DMS 273 treated with DMSO at 0.1 percent for 48 hours (cell line): ENCODE measurements around the gene RTN4IP1.

Source experiments
- DNase-seq: peaks from one replicate; lab custom pipeline; 2025; lab: John Stamatoyannopoulos, UW

The RTN4IP1 gene

DNA sequence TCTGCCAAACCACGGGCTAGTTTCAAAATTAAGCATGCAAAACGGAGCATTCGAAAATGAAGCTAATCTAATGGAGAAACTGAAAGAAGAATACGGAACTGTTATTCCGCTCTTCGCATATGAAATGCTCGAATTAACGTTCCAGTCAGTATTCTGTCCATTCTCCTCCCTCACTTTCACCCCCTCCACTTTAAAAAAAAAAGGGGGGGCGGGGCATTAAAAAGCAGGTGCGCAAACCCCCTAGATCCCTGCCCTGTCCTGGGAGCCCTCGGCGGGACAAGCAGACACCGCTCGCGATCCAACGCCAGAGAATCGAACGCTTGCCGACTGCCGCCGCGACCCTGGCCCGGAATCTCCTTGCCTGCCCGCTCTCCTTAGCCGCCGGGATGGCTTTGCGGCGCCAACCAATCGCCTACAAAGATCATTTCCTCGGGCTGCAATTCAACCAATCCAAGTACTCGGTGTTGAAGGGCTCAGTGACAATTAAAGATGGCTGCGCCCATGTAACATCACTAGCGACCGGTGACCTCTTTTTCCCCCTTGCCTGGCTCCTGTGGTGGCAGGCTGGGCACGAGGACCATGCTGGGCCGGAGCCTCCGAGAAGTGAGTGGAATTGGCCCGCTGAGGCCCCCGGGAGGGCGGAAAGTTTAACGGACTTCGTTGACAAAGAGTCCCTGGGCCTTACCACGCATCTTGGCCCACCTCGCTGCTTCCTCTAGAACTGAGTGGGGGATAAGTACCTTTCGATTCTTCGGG is at the start of gene RTN4IP1, which contains the start of gene QRSL1:
Gene RTN4IP1, minus strand, starts transcription at position 396 of the 756 bp plus-strand sequence. CDS start 477 bp downstream, outside the sequence.
Gene QRSL1, plus strand, starts transcription at position 476 of the 756 bp plus-strand sequence. Its CDS starts 104 bp downstream, at position 580.
- DNase-seq = peak; percentile 87

DNA sequence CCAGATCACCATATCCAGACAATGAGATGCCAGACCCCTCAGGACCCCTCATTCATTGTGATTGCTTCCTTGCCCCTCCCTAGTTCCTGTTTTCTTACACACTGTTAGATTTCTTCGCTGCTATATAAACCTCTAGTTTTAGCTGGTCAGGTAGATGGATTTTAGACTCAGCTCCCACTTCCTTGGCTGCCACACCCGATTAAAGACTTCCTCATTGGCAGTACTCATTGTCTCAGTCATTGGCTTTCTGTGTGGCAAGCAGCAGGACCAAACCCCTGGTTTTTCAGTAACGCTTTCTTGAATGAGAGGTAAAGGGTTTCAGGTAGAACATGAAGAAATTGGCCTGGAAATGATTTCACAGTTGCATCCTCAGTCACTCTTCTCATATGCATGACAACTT is 48.0 kb upstream of the RTN4IP1 start:
- DNase-seq = no peak

- no peak for DNase-seq
These were observed 45.4 kb upstream of the RTN4IP1 start for GRCh38 chr6:106674541-106675229.

DNA sequence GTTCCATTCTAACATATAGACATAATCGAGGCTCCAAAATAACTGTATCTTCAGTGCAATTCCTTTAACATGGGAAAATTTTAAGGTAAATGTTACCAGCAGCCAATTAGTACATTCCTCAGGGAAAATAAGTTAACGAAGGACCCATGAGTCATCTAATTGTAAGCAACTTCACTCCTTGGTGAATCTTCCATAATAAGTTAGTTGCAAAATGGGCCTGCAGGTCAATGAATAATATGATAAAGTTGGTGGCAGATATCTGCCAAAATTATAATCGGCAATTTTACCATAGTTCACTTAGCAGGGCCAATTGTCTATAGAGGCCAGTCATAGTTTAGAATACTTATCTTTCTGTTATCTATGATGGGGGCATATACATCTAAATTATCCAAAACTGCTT is 42.4 kb upstream of the RTN4IP1 start:
- no peak for DNase-seq

- no peak for DNase-seq
These were observed 40.9 kb upstream of the RTN4IP1 start for GRCh38 chr6:106670236-106670635.

DNA sequence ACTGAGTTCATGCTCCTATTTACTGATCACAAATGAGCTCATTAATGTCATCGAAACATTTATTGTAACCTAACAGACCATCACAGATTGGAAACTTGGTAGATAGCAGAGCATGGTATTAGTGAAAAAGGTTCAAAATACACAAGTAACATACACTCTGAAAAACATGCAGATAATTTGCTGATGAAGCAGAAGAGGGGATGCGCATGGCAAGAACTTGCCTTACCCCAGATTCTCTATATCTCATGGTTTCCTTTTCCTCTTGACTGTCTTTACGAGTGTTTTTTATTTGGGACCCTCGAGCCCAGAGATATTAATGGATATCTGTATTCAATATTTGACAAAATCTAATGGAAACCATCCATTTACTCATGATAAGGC is 37.7 kb upstream of the RTN4IP1 start:
- DNase-seq = no peak

GRCh38 chr6:106666282-106667021 is 37.2 kb upstream of the RTN4IP1 start:
- no peak for DNase-seq

GRCh38 chr6:106662458-106662857 is 33.2 kb upstream of the RTN4IP1 start:
- DNase-seq = no peak

DNA sequence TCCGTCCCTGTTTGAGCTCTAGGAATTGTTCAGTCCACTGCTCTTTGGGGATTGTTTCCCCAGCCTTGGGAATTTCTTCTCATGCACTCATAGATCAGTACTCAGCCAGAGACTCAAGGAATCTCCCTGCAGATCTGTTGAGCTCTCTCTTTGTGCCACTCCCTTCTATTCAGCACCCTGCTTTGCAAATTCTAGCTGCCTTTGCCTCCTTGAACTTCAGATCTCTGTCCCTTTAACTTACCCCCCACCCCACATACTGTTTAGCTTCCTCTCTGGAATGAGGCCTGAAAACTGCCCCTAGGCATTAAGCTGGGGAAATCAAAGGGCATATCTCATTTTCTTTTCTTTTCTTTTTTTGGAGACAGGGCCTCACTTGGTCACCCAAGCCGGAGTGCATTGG is 30.6 kb upstream of the RTN4IP1 start:
- DNase-seq = no peak

DNA sequence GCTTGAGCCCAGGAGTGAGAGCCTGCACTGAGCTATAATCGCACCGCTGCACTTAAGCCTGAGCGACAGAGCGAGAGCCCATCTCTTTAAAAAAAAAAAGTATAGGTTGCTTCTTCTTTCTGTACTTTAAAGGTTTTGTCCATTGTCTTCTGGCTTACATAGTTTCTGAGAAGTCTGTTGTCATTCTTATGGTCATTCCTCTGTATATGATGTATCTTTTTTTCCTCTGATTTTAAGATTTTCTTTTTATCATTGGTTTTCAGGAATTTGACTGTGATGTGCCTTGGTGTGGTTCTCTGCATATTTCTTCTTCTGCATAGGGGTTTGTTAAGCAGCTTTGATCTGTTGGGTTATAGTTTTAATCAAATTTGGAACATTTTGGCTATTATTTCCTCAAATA is 29.2 kb upstream of the RTN4IP1 start:
- no peak for DNase-seq

- no peak for DNase-seq
These were observed 19.5 kb upstream of the RTN4IP1 start for GRCh38 chr6:106648651-106649308.

DNA sequence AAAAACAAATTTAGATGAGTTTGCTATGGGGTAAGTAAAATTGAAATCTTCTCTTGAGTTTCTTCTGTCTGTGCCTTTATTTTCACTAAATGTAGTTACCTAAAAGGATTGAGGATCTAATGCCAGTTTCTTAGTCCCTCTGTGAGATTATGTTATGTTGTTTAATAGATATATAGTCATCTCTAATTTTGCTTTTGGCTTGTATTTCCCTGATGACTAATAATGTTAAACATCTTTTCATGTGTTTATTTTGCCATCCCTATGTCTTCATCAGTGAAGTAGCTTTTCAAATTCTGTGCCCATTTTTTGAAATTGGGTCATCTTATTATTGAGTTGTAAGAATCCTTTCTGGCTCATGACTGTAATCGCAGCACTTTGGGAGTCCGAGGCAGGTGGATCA is 13.8 kb upstream of the RTN4IP1 start:
- no peak for DNase-seq

GRCh38 chr6:106642476-106642875 is 13.2 kb upstream of the RTN4IP1 start:
- no peak for DNase-seq

DNA sequence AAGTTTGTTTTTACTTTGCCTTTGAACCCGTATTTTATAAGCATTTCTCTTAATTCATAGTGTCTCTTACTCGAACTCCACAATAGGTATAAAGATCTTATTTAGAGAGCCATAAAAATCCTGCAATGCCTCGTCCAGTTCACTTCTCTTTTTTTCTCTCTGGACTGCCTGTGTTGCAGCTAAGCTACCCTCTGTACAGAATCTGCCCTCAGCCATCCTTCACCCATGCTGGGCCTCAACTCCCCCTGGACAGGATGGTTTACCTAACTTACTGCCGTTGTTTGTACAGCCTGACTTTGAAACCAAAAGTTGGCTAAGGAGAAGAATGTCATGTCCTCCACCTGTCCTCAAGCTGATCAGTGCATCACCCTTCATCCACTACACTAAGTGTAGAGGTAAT is 10.5 kb upstream of the RTN4IP1 start:
- no peak for DNase-seq

DNA sequence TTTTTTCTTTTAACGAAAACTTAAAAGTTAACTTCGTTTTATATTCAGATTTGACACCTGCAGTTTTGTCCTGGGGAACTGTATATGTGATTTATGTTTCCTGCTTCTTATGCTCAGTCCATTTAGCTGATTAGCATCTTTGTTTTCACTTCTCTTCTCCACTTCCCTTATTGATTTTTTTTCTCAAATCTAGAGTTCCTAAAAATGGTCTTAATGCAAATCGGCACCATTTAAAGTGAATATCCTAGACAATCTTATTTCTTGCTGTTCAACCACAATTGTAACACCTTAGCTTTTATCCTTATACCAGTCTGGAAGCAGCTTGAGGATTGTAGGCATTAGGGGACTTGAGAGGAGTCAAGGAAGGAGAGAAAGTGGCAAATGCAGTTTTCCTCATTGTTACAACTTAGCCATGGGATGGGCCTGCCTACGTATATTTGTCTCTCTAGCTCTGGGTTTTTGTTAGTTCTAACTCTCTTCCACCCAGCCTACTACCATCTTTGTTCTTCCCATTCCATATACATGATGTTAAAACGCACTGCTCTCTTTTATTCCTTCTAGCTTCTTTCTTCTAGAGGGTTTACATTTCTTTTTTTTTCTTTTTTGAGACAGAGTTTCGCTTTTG is 8.5 kb upstream of the RTN4IP1 start:
- no peak for DNase-seq

- DNase-seq = no peak
These were observed 7.9 kb upstream of the RTN4IP1 start for GRCh38 chr6:106637051-106637716.

GRCh38 chr6:106634565-106634964 is 5.3 kb upstream of the RTN4IP1 start:
- no peak for DNase-seq

- DNase-seq = no peak
These were observed 2.0 kb upstream of the RTN4IP1 start for GRCh38 chr6:106631346-106631745.

GRCh38 chr6:106630366-106630765 is 1.1 kb upstream of the RTN4IP1 start:
- DNase-seq = no peak

GRCh38 chr6:106629859-106630163 is 513 bp upstream of the RTN4IP1 start:
- no peak for DNase-seq

GRCh38 chr6:106628658-106629102 is 618 bp downstream of the RTN4IP1 start:
- no peak for DNase-seq
